ENCODE measurements around the gene SBSN. TPM values are rescaled to one million over a fixed set of nuclear protein-coding genes. Genes with fewer than 3 reads are reported as not detected.
A peak's percentile ranks its signal among the peaks of the same experiment; 100 is the strongest.

The SBSN gene
- total RNA-seq, 1 donor: 4.7 TPM

DNA sequence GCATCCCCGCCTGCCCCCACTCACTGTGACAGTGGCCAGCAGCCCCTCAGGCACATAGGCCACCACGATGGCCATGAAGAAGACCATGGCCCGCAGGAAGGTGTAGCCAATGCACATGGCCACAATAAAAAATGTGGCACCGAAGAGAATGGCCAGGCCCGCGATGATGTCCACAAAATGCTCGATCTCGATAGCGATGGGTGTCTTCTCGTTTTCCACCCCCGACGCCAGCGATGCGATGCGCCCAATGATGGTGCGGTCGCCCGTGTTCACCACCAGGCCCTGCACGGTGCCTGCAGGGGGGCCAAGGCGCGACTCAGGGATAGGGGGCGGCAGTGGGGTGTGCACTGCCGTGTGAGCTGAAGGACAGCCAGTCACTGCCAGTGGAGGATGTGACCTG lies 31.7 kb upstream of the SBSN start:
- DNase-seq (ENCODE audit: insufficient read length, low spot score, missing footprints): no peak
- Histone ChIP-seq H3K4me2 (ENCODE audit: insufficient read depth, low read length) (no peak overlapping the region), H2AFZ (ENCODE audit: low read length) (no peak overlapping the region), H3K36me3 (ENCODE audit: insufficient read depth, low read length) (no peaks in the 10 kb centered on the region), H3K27ac (ENCODE audit: low read depth, low read length) (no peak overlapping the region), H3K79me2 (ENCODE audit: insufficient read depth, low read length) (no peaks in the 10 kb centered on the region), H4K20me1 (ENCODE audit: insufficient read depth, low read length) (no peaks in the 10 kb centered on the region), H3K4me1 (ENCODE audit: insufficient read depth, low read length) (no peaks in the 10 kb centered on the region), H3K9me3 (ENCODE audit: low read depth, low read length) (no peaks in the 10 kb centered on the region), H3K27me3 (ENCODE audit: insufficient read depth, low read length) (peaks cover 15% of the 10 kb centered on the region), H3K4me3 (ENCODE audit: insufficient read depth, low read length) (no peak overlapping the region)
- TF ChIP-seq, protein P1, sequence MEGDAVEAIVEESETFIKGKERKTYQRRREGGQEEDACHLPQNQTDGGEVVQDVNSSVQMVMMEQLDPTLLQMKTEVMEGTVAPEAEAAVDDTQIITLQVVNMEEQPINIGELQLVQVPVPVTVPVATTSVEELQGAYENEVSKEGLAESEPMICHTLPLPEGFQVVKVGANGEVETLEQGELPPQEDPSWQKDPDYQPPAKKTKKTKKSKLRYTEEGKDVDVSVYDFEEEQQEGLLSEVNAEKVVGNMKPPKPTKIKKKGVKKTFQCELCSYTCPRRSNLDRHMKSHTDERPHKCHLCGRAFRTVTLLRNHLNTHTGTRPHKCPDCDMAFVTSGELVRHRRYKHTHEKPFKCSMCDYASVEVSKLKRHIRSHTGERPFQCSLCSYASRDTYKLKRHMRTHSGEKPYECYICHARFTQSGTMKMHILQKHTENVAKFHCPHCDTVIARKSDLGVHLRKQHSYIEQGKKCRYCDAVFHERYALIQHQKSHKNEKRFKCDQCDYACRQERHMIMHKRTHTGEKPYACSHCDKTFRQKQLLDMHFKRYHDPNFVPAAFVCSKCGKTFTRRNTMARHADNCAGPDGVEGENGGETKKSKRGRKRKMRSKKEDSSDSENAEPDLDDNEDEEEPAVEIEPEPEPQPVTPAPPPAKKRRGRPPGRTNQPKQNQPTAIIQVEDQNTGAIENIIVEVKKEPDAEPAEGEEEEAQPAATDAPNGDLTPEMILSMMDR (IDR thresholded peaks at IDR 0.05; ENCODE audit: extremely low read depth, low read depth, low read length): no peak

DNA sequence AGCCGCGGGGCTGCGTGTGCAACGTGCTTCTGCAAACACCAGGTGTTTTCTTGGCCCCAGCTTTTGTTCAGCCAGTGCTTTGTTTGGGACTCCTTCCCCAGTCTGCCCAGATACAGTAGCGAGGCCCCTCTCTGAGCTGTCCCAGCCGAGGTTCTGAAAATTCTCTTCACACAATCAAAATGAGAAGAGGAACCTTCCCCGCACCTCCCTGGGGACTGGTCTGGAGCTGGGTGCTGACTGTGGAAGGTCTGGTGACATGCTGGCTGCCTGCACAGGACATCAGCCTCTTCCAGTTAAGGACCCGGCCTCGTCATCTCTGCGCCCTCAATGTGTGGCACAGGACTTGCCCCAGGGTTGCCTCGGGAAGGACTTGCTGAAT lies 31.2 kb upstream of the SBSN start:
- Histone ChIP-seq H3K4me3 (ENCODE audit: insufficient read depth, low read length) (no peak overlapping the region), H3K79me2 (ENCODE audit: insufficient read depth, low read length) (no peaks in the 10 kb centered on the region), H3K9me3 (ENCODE audit: low read depth, low read length) (no peaks in the 10 kb centered on the region), H4K20me1 (ENCODE audit: insufficient read depth, low read length) (no peaks in the 10 kb centered on the region), H3K36me3 (ENCODE audit: insufficient read depth, low read length) (no peaks in the 10 kb centered on the region), H3K27ac (ENCODE audit: low read depth, low read length) (no peak overlapping the region), H3K4me1 (ENCODE audit: insufficient read depth, low read length) (no peaks in the 10 kb centered on the region), H2AFZ (ENCODE audit: low read length) (no peak overlapping the region), H3K27me3 (ENCODE audit: insufficient read depth, low read length) (peaks cover 15% of the 10 kb centered on the region), H3K4me2 (ENCODE audit: insufficient read depth, low read length) (no peak overlapping the region)
- TF ChIP-seq, protein P1 (IDR thresholded peaks at IDR 0.05; ENCODE audit: extremely low read depth, low read depth, low read length): no peak
- DNase-seq (ENCODE audit: insufficient read length, low spot score, missing footprints): peak; percentile 58

DNA sequence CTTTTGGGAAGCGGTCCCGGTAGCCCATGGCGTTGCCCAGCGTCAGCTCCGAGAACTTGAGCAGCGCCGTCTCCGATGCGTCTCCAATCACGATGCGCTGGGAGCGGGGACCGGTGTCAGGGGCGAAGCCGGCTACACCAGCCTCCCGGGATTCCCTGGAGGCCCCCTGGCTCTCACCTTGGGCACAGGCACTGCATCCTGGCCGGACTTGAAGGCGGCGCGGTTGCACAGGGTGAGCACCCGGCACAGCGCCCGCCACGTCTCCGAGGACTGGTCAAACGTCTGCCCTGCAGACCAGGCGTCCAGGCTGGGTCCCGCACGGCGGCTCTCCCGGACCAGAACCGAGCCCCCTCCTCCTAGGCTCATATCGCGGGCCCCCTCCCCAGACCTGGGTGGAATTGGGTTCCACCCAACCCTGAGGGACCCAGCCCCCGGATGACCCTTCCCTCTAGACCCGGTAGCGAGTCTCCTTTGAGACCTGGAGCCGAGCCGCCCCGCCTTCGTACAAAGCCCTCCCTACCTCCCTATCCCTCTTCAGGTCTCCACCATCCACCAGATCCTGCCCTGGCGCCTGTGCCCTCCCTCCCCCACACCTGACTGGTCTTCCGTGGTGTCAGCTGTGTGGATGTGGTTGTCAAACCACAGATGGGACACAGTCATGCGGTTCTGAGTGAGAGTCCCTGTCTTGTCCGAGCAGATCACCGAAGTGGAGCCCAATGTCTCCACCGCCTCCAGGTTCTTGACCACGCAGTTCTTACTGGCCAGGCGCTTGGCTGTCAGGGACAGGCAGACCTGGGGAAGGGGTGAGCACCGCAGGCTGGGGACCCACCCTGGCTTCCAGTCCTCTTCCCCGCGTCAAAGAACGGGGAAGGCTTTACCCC lies 30.5 kb upstream of the SBSN start:
- peak; percentile 55 for DNase-seq (ENCODE audit: insufficient read length, low spot score, missing footprints)
- Histone ChIP-seq H3K4me1 (ENCODE audit: insufficient read depth, low read length) (no peaks in the 10 kb centered on the region), H3K4me3 (ENCODE audit: insufficient read depth, low read length) (peak overlapping the region; percentile 56), H3K36me3 (ENCODE audit: insufficient read depth, low read length) (no peaks in the 10 kb centered on the region), H3K9me3 (ENCODE audit: low read depth, low read length) (no peaks in the 10 kb centered on the region), H3K27ac (ENCODE audit: low read depth, low read length) (no peak overlapping the region), H2AFZ (ENCODE audit: low read length) (no peak overlapping the region), H3K4me2 (ENCODE audit: insufficient read depth, low read length) (peak overlapping the region; percentile 75), H3K27me3 (ENCODE audit: insufficient read depth, low read length) (peaks cover 15% of the 10 kb centered on the region), H3K79me2 (ENCODE audit: insufficient read depth, low read length) (no peaks in the 10 kb centered on the region), H4K20me1 (ENCODE audit: insufficient read depth, low read length) (no peaks in the 10 kb centered on the region)
- TF ChIP-seq, protein P1 (IDR thresholded peaks at IDR 0.05; ENCODE audit: extremely low read depth, low read depth, low read length): no peak

DNA sequence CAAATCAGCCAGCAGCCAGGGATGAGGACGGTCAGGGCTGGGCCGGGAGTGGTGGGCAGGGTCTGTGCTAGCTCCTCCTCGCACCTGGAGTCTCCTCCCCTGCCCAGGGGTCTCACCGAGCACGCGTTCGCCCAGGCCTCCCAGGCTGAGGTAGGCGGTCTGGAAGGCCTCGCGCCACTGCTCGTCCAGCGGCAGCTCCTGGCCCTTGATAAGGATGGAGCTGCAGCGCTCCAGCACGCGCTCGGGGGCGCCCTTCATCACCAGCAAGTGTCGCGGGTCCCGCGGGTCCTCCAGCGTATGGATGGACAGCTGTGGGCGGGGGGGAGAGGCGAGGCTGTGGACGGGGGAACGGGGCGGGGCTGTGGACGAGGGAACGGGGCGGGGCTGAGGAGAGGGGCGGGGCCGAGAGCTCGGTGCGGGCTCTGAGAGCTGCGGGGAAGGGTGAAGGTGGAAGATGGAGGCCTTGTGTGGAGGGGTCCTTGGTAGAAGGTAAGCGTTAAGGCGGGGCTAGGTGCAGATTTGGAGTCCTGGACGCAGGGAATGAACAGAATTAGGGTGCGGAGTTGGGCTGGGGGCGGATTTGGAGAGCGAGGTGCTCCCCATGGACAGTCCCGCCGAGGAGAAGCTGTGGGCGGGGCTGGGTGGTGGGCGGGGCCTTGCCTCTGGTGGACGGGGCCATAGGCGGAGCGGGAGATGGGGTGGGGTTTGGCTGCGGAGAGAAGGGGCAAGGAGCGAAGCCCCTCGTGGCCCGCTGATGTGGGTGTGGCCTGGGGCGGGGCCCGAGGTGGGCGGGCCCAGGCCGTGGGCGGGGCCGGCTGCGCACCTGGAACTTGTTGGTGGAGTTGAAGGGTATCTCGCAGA lies 29.7 kb upstream of the SBSN start:
- Histone ChIP-seq H3K79me2 (ENCODE audit: insufficient read depth, low read length) (no peaks in the 10 kb centered on the region), H2AFZ (ENCODE audit: low read length) (peak overlapping the region; percentile 56), H3K27ac (ENCODE audit: low read depth, low read length) (no peak overlapping the region), H3K4me1 (ENCODE audit: insufficient read depth, low read length) (no peaks in the 10 kb centered on the region), H3K4me2 (ENCODE audit: insufficient read depth, low read length) (peak overlapping the region; percentile 75), H3K9me3 (ENCODE audit: low read depth, low read length) (no peaks in the 10 kb centered on the region), H3K36me3 (ENCODE audit: insufficient read depth, low read length) (no peaks in the 10 kb centered on the region), H3K4me3 (ENCODE audit: insufficient read depth, low read length) (peak overlapping the region; percentile 56), H4K20me1 (ENCODE audit: insufficient read depth, low read length) (no peaks in the 10 kb centered on the region), H3K27me3 (ENCODE audit: insufficient read depth, low read length) (peaks cover 15% of the 10 kb centered on the region)
- DNase-seq (ENCODE audit: insufficient read length, low spot score, missing footprints): peak; percentile 89
- TF ChIP-seq, protein P1 (IDR thresholded peaks at IDR 0.05; ENCODE audit: extremely low read depth, low read depth, low read length): no peak

All from osteoblast (primary cell).